ENCODE results near the gene TBX4.

TBX4 gene

DNA sequence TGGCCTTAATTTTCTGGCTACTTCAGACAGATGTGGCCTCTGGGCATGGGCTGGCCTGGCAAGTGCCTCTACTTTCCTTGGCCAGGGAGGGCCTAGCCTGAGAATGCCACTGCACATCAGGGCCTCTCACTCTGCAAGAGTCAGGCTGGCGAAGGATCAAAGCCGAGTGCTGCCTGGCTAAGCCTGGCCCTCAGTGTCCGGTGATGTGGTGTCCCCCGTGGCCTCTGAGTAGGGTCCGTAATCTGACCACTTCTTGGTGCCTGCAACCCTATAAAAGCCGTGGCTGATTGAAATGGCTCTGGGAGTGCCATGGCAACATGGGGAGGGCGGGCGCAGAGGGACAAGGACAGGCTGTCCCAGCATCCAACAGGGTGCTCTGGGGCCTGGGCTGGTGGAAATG lies 30.2 kb downstream of the TBX4 start:
- no peak overlapping the region for H3K27ac ChIP-seq
- TF ChIP-seq CTCF (IDR thresholded peaks at IDR 0.05): no peak
- no peak overlapping the region for H3K4me3 ChIP-seq
- peak; percentile 46 for DNase-seq (ENCODE audit: low spot score)

DNA sequence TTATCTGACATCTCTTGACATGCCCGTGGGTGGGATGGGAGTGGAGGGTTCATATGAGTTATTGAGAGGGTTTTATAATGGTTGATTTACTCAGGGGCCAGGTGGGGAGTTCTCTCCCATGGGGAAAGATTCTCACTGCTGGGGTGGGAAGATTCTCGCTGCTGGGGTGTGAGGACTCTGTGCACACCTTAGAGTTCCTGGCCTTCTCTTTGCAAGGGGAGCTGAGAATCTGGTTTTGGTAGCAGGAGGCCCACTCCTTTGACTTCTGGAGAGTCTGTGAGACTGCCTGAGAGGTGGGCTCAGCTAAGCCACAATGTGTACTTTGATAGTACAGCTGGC lies 31.5 kb downstream of the TBX4 start:
- DNase-seq (ENCODE audit: low spot score): no peak
- no peak overlapping the region for H3K4me3 ChIP-seq
- no peak for TF ChIP-seq CTCF (IDR thresholded peaks at IDR 0.05)

GRCh38 chr17:61484174-61484573 lies 32.0 kb downstream of the TBX4 start:
- H3K4me3 ChIP-seq: no peak overlapping the region
- no peak for TF ChIP-seq CTCF (IDR thresholded peaks at IDR 0.05)
- DNase-seq (ENCODE audit: low spot score): no peak

More for the DNA sequence above, 31.5 kb downstream of the TBX4 start:
- no peak overlapping the region for H3K27ac ChIP-seq

GRCh38 chr17:61485067-61485775 lies 33.0 kb downstream of the TBX4 start:
- TF ChIP-seq CTCF (IDR thresholded peaks at IDR 0.05): no peak
- no peak overlapping the region for H3K27ac ChIP-seq
- H3K4me3 ChIP-seq: no peak overlapping the region
- DNase-seq (ENCODE audit: low spot score): no peak

More at GRCh38 chr17:61484174-61484573, 32.0 kb downstream of the TBX4 start:
- no peak overlapping the region for H3K27ac ChIP-seq

DNA sequence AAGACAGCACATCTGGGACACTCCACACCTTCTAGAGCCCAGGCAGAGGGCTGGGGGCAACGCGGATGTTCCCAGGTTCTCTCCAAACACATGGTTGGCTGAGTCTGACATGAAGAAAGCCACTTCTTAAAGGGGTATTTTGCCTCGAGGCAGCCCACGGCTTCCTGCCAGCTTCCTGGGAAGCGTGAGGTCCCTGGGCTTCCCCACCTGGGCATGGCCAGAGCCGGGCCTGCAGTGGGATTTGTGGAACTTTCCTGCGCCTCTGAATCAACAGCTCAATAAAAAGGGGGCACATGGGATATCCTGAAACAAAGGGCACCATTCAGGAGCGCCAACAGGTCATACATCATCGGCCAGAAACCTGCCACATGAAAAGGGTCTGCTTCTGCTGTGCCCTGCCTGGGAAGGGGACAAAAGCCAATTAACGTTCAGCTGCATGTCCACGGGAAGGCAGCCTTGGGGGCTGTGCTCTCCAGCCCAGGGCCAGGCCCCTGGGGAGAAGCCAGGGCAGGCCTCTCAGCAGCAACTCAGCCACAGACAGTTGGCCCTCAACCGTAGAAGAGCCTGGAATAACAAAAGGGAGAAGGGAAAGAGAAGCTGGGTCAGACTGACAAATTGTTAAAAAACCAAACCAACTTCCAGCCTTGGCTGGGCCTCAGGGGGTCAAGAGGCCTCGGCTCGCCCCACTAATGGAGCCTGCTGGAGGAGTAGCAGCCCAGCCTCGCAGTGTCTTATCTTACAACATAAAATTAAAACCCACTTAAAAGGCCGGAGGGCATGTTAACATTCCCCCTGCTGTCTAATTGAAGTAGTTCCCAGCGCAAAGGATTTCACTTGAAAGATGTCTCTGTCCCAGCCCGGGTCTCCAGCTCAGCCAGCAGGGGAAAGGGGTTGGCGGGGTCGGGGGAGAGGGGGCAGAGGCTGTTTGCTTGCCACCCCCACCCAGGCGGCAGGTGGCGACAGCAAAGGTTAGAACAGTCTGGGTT lies 34.2 kb downstream of the TBX4 start:
- H3K27ac ChIP-seq: no peak overlapping the region
- no peak overlapping the region for H3K4me3 ChIP-seq
- DNase-seq (ENCODE audit: low spot score): peak; percentile 65
- no peak for TF ChIP-seq CTCF (IDR thresholded peaks at IDR 0.05)

GRCh38 chr17:61487161-61487988 lies 35.2 kb downstream of the TBX4 start:
- no peak for TF ChIP-seq CTCF (IDR thresholded peaks at IDR 0.05)
- H3K27ac ChIP-seq: no peak overlapping the region
- no peak overlapping the region for H3K4me3 ChIP-seq
- no peak for DNase-seq (ENCODE audit: low spot score)

Data from coronary artery (tissue), 2 donors.